ENCODE results near the gene COL15A1. TPM values are rescaled to one million over a fixed set of nuclear protein-coding genes. Genes with fewer than 3 reads are reported as not detected.
A peak's percentile ranks its signal among the peaks of the same experiment; 100 is the strongest.

The COL15A1 gene
- total RNA-seq, 1 donor from 2014 or later: 0.05 TPM

- no peak for DNase-seq (ENCODE audit: low read depth)
These were observed 27.0 kb upstream of the COL15A1 start for GRCh38 chr9:98916660-98917059.

GRCh38 chr9:98917746-98918487 is 25.8 kb upstream of the COL15A1 start:
- peak; percentile 27 for DNase-seq (ENCODE audit: low read depth)

- no peak for DNase-seq (ENCODE audit: low read depth)
These were observed 22.0 kb upstream of the COL15A1 start for GRCh38 chr9:98921732-98922131.

DNA sequence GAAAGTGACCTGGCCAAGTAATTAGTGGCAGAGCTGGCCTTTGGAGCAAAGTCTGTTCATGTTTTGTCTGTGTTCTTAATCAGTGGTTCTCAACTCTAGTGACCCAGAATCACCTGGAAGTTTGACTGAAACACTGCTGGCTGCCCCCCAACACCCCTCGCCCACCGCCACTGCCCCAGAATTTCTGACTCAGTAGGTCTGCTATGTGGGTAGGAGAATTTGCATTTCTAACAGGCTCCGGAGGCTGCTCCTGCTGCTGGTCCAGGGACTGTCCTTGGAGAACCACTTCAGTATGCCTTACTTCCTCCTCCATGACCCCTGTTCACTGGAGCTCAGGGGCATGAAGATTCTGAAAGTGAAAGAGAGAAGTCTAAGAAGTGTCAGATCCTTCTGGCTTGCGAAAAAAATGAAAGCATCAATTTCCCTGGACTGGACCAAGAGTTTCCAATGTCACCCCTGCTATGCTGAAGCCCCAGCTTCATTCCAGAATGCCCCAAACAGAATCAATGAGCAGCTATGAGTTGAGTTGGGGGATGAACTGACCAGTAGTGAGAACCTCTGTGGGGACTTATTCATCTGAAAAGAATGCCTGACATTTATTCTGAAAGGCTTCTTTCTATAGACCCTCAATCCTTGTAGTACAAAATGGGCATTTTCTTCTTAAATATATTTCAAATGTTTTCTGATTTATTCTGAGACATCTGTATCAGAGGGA is 20.8 kb upstream of the COL15A1 start:
- DNase-seq (ENCODE audit: low read depth): no peak

DNA sequence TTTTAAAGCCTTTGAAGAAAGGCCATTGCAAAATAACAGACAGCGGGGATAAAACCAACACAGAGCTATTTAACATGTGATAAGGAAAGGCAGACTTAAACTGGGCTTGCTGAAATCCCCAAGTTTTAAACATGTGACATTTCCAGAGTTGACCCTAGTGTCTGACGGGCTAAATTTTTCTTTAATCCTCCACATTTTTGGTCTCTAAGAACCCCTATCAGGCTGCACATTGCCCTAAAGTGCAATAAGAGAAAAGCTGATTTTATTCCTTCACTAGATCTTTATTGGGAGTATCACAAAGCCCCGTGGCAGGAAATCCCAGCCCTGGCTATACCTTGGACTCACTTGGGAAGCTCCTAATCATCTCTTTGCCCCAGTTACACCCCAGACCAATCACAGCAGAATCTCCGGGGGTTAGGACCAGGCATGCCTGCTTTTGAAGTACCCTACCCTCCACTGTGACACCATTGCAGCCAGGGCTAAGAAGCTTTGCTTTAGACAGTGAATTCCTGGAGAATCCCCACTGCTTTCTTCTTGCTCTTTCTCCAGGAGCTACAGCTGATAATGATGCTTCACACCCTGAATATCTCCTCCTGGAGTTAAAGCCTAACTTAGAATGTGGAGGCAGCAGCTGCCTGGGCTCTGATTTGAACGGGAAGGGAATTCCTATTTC is 20.1 kb upstream of the COL15A1 start:
- no peak for DNase-seq (ENCODE audit: low read depth)

- DNase-seq (ENCODE audit: low read depth): no peak
These were observed 18.5 kb upstream of the COL15A1 start for GRCh38 chr9:98924946-98925820.

DNA sequence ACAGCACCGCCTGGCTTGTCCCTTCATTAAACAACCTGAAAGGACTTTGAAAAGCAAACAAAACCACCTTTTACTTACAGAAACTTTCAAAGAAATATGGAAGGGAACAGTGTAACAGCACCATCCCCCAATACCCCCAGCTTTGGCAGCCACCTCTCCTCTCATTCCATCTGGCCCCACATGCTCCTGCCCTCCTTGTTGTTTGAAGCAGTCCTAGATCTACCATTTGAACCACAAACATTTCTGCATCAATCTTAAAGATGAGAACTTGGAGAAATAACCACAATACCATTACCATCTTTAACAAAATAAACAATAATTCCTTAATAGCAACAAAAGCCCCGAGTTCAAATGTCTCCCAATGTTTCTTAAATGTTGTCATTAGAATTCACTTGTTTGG is 17.8 kb upstream of the COL15A1 start:
- DNase-seq (ENCODE audit: low read depth): no peak

- DNase-seq (ENCODE audit: low read depth): no peak
These were observed 16.0 kb upstream of the COL15A1 start for GRCh38 chr9:98927724-98928123.

DNA sequence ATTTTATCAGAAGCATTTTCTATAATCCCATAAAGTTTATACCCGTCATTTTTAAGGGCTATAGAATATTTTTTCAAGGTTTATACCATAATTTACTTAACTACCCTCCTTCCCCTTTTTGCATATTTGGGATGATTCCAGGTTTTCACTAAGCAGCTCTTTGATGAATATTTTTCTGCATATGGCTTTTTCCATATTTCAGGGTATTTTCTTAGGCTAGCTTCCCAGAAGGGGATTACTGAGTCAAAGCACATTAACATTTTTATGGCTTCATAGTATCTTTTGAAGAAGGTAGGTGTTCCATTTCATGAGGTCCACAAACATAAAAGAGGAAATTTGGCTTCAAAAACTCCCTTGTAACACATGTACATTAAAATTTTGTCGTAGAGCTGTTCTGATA is 14.6 kb upstream of the COL15A1 start:
- DNase-seq (ENCODE audit: low read depth): no peak

GRCh38 chr9:98929895-98930341 is 13.8 kb upstream of the COL15A1 start:
- no peak for DNase-seq (ENCODE audit: low read depth)

DNA sequence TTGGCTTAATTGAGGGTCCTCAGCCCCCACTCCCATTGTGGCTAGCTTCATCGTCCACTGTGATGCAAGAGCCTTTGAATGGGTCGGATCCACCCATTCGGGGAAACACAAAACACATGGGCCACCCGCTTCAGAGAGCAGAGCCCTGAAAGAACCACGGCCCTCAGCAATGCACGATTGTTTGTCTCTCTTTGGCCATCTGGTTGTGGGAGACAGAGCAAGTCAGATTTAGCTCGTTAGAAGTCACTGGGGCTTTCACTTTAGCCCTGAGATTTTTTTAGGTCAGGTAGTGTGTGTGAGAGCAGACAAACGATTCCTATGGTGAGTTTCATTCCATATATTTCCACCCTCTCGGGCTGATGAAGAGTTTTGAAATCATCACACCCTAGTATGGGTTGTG is 12.9 kb upstream of the COL15A1 start:
- DNase-seq (ENCODE audit: low read depth): no peak

- no peak for DNase-seq (ENCODE audit: low read depth)
These were observed 11.9 kb upstream of the COL15A1 start for GRCh38 chr9:98931600-98932389.

DNA sequence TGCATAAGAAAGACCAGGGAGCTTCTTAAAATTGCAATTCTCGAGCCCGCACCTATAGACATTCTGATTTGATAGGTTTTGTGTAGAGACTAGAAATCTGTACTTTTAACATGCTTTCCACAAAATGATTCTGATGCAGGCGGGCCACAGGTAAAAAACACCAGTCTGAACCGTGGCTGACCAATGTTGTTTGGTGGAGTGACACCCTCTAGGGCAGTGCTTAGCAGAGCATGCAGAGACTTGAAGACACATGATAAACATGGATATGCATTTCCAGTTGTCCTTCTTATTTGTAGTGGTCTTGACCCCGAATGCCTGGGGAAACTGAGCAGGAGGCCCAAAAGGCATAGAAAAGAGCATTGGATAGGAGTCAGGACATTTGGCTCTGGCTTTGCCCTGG is 10.5 kb upstream of the COL15A1 start:
- no peak for DNase-seq (ENCODE audit: low read depth)

DNA sequence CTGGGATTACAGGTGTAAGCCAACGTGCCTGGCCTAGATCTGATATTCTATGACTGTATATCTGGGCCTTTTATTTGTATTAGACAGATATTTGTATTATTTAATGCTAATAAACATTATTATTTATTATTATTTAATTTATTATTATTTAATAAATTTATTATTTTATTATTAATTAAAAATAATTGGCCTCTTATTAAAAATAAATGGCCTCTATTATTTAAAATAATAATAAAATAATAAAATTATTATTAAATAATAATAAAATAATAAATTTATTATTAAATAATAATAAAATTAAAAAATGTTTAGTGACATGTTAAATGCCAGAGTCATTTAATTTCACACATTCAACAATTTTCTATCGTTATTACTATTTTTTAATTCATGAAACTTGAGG is 9.8 kb upstream of the COL15A1 start:
- DNase-seq (ENCODE audit: low read depth): no peak

DNA sequence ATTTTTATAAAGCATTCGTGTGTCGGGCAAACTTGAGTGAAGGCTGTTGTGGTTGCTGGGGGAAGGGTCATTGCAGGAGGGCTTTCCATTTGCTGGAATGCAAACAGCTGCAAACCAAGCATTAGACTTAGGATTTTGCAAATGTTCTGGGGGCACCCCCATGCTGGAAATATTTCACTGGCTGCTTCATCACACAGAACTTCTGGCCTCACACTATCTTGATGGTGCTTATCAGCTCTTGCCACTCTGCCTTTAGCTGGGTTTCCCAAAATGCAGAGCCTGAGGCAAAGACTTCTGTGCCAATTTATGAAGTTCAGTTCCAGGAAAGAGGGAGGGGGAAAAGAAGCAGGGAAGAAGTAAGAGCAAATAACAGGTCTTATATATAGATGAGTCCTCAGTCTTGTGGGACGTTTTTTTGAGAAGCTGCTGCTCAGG is 8.6 kb upstream of the COL15A1 start:
- no peak for DNase-seq (ENCODE audit: low read depth)

DNA sequence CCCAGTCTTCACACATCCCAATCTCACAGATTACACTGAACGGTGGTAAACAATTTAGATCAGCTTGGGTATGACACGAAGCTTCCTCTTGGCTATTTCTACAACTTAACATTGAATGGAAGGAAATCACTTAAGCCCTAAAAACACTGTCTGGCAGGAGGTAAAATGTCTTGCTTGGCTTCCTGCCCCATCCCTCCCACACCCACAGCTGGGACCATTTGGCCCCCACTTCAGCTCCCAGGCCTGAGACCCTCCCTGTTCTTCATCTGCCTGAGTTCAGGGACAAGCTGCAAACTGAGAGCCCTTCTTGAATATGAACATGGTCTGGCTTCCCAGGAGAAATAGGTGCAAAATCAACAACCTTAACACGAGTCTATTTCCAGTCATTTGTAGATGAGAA is 3.4 kb upstream of the COL15A1 start:
- DNase-seq (ENCODE audit: low read depth): no peak

DNA sequence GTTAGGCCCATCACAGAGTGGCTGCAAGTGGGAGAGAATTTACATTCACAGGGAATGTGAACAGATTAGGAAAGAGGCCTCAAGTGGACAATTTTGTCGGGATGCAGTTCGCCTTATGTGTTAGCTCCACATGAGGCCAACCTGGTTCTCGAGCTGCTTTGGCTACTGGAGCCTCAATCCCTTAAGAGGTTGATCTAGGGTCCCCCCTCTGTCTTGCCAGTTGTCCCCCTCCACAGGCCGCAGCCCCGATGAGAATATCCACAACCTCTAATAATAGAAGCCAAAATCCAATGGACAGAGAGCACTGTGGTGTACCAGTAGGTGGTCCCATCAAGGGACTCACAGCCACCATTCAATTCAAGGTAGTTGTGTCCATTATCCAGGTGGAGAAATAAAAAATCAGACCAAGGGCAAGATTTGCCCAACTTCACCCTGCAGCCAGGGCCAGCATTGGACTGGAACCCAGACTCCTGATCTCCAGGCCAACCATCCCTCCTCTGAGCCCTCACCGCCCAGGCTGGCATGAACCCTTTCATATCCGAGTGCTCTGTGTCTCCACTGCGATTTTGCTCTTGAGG is 1.7 kb upstream of the COL15A1 start:
- DNase-seq (ENCODE audit: low read depth): no peak

- no peak for DNase-seq (ENCODE audit: low read depth)
These were observed 613 bp upstream of the COL15A1 start for GRCh38 chr9:98942906-98943681.

DNA sequence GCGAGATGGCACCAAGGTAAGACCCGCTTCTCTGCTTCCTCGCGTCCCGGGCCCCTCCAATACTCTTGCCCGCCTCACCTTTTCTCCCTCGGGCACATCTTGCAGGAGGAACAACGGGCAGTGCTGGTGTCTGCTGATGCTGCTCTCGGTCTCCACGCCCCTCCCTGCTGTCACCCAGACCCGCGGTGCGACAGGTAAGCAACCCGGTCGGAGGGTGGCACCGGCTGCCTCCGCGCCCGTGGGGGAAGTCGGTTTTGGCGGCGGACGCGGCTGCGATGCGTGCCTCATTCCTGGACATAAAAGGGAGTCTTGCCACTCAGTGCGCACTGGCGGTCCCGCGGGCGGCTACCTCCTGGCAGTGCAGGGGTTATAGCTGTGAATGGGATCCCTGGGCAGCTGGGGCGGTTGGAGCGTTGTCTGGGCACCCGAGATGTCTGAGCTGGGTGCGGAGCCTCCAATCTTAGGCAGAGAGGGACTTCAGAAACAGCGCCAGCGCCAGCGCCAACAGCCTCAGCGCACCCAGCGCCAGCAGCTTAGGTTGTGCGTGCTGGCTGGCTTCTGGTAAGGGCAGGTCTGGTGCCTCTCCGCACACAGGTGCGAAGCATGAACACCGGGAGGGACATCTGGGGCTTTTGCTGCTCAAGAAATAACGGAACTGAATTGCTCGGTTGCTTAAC is 488 bp downstream of the COL15A1 start:
- no peak for DNase-seq (ENCODE audit: low read depth)
